Loucy (cell line): ENCODE results near the gene LITAFD.

Experiments used
- H2AFZ ChIP-seq: fragments of 200-600 bp; sonication (generic); 2 replicates; pipeline ENCODE4 v1.6.0; 2016; ENCODE audit warnings: antibody characterized with exemption, mild to moderate bottlenecking, low read length, moderate library complexity
- H3F3A ChIP-seq: fragments of 200-600 bp; 2 replicates; pipeline ENCODE4 v1.6.0; 2016; ENCODE audit warnings: antibody characterized with exemption, low read depth, mild to moderate bottlenecking
- H3K27me3 ChIP-seq: fragments of 200-600 bp; sonication (generic); 2 replicates; pipeline ENCODE4 v1.6.1; 2014; ENCODE audit warnings: low read length, mild to moderate bottlenecking; ENCODE audit not compliant: insufficient read depth, poor library complexity, severe bottlenecking
- H3K36me3 ChIP-seq: fragments of 200-600 bp; sonication (generic); 2 replicates; pipeline ENCODE4 v1.6.1; 2016; ENCODE audit warnings: low read length; ENCODE audit not compliant: insufficient read depth
- H3K4me1 ChIP-seq: fragments of 200-600 bp; sonication (generic); 2 replicates; pipeline ENCODE4 v1.5.1; 2014; ENCODE audit warnings: low read length, mild to moderate bottlenecking; ENCODE audit not compliant: insufficient read depth, poor library complexity, severe bottlenecking
- H3K4me2 ChIP-seq: fragments of 200-600 bp; sonication (generic); 2 replicates; pipeline ENCODE4 v1.6.0; 2014; ENCODE audit warnings: antibody characterized with exemption, low read length, low read depth, mild to moderate bottlenecking; ENCODE audit not compliant: poor library complexity, severe bottlenecking
- H3K4me3 ChIP-seq: fragments of 200-600 bp; sonication (generic); 2 replicates; pipeline ENCODE4 v1.5.1; 2014; ENCODE audit warnings: low read length, mild to moderate bottlenecking, mixed read lengths; ENCODE audit not compliant: poor library complexity, severe bottlenecking
- H3K79me2 ChIP-seq: fragments of 200-600 bp; sonication (generic); 2 replicates; pipeline ENCODE4 v1.6.1; 2014; ENCODE audit warnings: low read length; ENCODE audit not compliant: insufficient read depth
- H3K9ac ChIP-seq: fragments of 200-600 bp; sonication (generic); 2 replicates; pipeline ENCODE4 v1.6.0; 2014; ENCODE audit warnings: mild to moderate bottlenecking, low read depth, low read length, moderate library complexity; ENCODE audit not compliant: poor library complexity, severe bottlenecking
- H3K9me2 ChIP-seq: fragments of 200-600 bp; sonication (generic); replicated peaks from 2 replicates; pipeline ENCODE4 v1.6.1; 2016; ENCODE audit warnings: low read depth, low read length, mixed read lengths
- H3K9me3 ChIP-seq: fragments of 200-600 bp; sonication (generic); 2 replicates; pipeline ENCODE4 v1.6.1; 2014; ENCODE audit warnings: mild to moderate bottlenecking, antibody characterized with exemption, low read length, low read depth; ENCODE audit not compliant: insufficient read depth
- H4K20me1 ChIP-seq: fragments of 200-600 bp; sonication (generic); 2 replicates; pipeline ENCODE4 v1.6.0; 2014; ENCODE audit warnings: antibody characterized with exemption, low read length, mild to moderate bottlenecking; ENCODE audit not compliant: insufficient read depth, poor library complexity, severe bottlenecking
- EZH2phosphoT487 ChIP-seq: fragments of 200-600 bp; IDR thresholded peaks from 2 replicates; pipeline ENCODE4 v1.6.1; 2018; ENCODE audit warnings: antibody characterized with exemption, mild to moderate bottlenecking, moderate library complexity, borderline replicate concordance
- TF ChIP-seq, protein P1 (sequence below): fragments of 200-600 bp; sonication (generic); conservative IDR thresholded peaks from 2 replicates; pipeline ENCODE4 v1.5.1; 2014; ENCODE audit warnings: mild to moderate bottlenecking, antibody characterized with exemption, low read length

The LITAFD gene

DNA sequence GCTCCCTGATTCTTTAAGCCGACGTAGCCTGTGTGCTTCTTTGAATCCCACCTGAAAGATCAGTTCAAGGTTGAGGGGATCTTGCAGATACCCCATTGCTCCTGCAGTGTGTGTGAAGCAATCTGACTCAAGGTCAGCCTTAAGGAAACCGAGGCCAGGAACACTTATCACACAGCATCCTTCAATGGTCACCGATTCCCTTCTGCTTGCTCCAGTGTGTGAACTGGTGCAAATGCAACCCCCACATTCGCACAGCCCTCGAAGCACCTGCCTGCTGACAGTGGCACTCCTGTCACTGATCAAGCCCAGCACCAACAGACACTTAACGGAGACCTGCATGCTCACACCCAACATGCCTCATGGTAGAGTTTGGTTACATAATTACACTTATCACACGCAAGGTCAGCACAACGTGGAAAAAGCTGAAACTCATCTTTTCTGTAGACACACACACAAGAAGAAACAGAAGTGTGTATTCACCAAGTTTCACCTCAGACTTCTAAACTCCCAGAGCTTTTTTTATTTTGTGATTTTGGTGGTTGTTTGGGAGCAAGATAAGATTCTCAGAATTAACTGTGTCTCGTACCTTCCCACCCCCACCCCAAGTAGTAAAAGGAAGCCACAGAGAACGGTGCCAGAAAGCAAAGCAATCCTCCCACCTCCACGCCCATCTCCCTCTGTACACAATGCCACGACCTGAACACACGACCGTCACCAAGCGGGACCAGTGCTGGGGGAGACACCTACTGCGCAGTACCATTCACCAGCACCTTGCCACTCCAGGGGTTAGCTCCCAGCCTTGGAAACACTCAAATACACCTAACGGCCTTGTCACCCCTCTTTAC, 37.2 kb downstream of the LITAFD start:
- Histone ChIP-seq H3K9me3 (no peaks in the 10 kb centered on the region), H3K36me3 (peaks cover 81% of the 10 kb centered on the region; the same call in 1 of the 2 replicates)

DNA sequence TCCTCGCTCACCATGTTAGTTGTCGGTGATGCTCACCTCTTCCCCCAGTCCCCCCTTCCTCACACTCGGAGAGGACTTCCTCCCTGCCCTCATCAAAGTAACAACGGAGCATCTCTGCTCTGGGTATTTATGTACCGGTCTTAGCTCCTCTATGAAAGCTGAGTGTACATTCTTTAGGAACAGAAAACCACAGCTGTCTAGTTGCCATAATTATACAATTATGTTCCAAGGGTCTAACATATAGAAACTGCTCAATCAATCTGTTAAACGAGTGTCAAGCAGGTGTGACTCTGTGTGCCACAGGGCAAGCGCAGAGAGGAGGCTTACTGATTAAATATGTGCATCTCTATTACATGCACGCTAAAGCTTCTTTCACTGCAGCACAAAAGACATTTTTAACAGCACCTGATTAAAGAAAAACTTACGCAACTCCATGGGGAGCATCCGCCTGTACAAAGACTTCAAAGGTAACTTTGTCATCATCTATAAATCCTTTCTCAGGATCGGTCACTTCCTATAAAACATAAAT, 37.8 kb downstream of the LITAFD start:
- Histone ChIP-seq H3K27me3 (no peaks in the 10 kb centered on the region), H3K4me3 (no peak overlapping the region), H3K9me2 (no peaks in the 10 kb centered on the region), H3K9me3 (no peaks in the 10 kb centered on the region), H2AFZ (no peak overlapping the region), H3K9ac (no peak overlapping the region), H4K20me1 (peaks cover 12% of the 10 kb centered on the region), H3K4me2 (no peak overlapping the region), H3K79me2 (no peaks in the 10 kb centered on the region; the same call in 1 of the 2 replicates), H3K36me3 (peaks cover 75% of the 10 kb centered on the region; the same call in 1 of the 2 replicates), H3K4me1 (no peaks in the 10 kb centered on the region), H3F3A (no peaks in the 10 kb centered on the region)
- TF ChIP-seq EZH2phosphoT487 = no peak
- TF ChIP-seq, protein P1, sequence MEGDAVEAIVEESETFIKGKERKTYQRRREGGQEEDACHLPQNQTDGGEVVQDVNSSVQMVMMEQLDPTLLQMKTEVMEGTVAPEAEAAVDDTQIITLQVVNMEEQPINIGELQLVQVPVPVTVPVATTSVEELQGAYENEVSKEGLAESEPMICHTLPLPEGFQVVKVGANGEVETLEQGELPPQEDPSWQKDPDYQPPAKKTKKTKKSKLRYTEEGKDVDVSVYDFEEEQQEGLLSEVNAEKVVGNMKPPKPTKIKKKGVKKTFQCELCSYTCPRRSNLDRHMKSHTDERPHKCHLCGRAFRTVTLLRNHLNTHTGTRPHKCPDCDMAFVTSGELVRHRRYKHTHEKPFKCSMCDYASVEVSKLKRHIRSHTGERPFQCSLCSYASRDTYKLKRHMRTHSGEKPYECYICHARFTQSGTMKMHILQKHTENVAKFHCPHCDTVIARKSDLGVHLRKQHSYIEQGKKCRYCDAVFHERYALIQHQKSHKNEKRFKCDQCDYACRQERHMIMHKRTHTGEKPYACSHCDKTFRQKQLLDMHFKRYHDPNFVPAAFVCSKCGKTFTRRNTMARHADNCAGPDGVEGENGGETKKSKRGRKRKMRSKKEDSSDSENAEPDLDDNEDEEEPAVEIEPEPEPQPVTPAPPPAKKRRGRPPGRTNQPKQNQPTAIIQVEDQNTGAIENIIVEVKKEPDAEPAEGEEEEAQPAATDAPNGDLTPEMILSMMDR = no peak

More for the DNA sequence above, 37.2 kb downstream of the LITAFD start:
- Histone ChIP-seq H3K27me3 (no peaks in the 10 kb centered on the region), H4K20me1 (peaks cover 10% of the 10 kb centered on the region), H3K4me2 (no peak overlapping the region), H3K79me2 (no peaks in the 10 kb centered on the region; the same call in 1 of the 2 replicates), H3K9ac (no peak overlapping the region), H3K9me2 (no peaks in the 10 kb centered on the region), H3K4me3 (no peak overlapping the region), H3K4me1 (no peaks in the 10 kb centered on the region), H3F3A (no peaks in the 10 kb centered on the region), H2AFZ (no peak overlapping the region)
- TF ChIP-seq EZH2phosphoT487 = no peak
- TF ChIP-seq, protein P1 = no peak

DNA sequence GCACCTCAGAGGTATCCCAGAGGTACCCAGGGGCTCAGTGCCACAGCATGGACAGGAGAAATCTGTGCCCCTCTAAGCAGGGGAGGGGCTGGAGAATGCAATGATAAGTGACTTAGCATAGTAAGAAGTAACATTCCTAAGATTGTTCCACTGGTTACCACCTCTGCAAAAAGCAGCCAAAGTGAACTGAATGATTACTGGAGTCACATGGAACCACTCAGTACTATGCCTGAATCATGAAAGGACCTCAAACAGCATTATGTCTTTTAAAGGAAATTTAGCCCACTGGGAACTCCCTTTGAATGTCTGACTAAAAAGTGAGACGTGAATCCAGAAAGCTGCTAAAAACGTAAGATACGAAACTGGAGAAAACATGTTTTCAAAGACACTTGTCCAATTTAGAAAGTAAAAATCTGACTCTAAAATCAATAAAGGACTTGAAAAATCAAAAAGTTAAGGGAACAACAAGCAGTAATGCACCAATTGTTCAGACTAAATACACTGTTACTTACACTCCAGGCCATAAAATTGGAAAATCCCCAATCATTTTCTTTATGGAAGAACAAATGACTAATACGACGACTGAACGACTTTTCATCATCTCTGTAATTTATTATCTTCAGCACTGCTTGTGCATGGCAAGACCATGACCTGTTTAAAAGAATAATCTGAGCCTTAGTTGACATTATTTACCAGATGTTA, 38.6 kb downstream of the LITAFD start:
- H3K4me1 ChIP-seq = no peaks in the 10 kb centered on the region
- peaks cover 67% of the 10 kb centered on the region; the same call in 1 of the 2 replicates for H3K36me3 ChIP-seq
- peaks cover 12% of the 10 kb centered on the region for H4K20me1 ChIP-seq
- H3K9me3 ChIP-seq = no peaks in the 10 kb centered on the region
- H3K79me2 ChIP-seq = peaks cover 3% of the 10 kb centered on the region; the same call in 1 of the 2 replicates
- no peak for TF ChIP-seq EZH2phosphoT487
- TF ChIP-seq, protein P1 = no peak
- no peaks in the 10 kb centered on the region for H3K9me2 ChIP-seq
- H2AFZ ChIP-seq = no peak overlapping the region
- no peaks in the 10 kb centered on the region for H3K27me3 ChIP-seq
- H3K4me2 ChIP-seq = no peak overlapping the region
- no peak overlapping the region for H3K9ac ChIP-seq
- no peaks in the 10 kb centered on the region for H3F3A ChIP-seq
- no peak overlapping the region for H3K4me3 ChIP-seq
